Stimulated activated CD8-positive, alpha-beta memory T cell treated with anti-CD3 and anti-CD28 coated beads, Interleukin-2, amount 100 ng/mL, for 1 hour (primary cell): ENCODE measurements around the gene SOWAHC.
"Not testable (repeated sequence)": the region's sequence is repeated elsewhere in the genome, so short reads cannot be mapped to it uniquely, and the experiment has no call there.

Experiments
- DNase-seq, 2 donors: peaks; one replicate each; pipeline ENCODE4 v3.0.0-alpha.2; 2020; ENCODE audit warnings: low read depth in 2 of 2

The SOWAHC gene

GRCh38 chr2:109613922-109614714 lies at the start of gene SOWAHC, which contains the start of gene SEPTIN10:
Gene SOWAHC (plus strand): TSS chr2:109614364. CDS start chr2:109614490, 126 bp downstream.
Gene SEPTIN10 (minus strand): TSS chr2:109613966. CDS start chr2:109613827, 139 bp downstream.
- peak; percentile 41 to 59 for DNase-seq

- DNase-seq, result no peak
Measured at GRCh38 chr2:109575373-109575772, 38.8 kb upstream of the SOWAHC start.

GRCh38 chr2:109577630-109578029 lies 36.5 kb upstream of the SOWAHC start:
- DNase-seq, result not testable (repeated sequence)

- DNase-seq, result no peak
Measured at GRCh38 chr2:109582928-109583895, 31.0 kb upstream of the SOWAHC start.

- DNase-seq, result no peak
Measured at GRCh38 chr2:109586687-109587086, 27.5 kb upstream of the SOWAHC start.

GRCh38 chr2:109591206-109591605 lies 23.0 kb upstream of the SOWAHC start:
- no peak for DNase-seq

GRCh38 chr2:109592905-109593304 lies 21.3 kb upstream of the SOWAHC start:
- no peak for DNase-seq

- DNase-seq, result no peak
Measured at GRCh38 chr2:109594246-109594885, 19.8 kb upstream of the SOWAHC start.

GRCh38 chr2:109595644-109596043 lies 18.5 kb upstream of the SOWAHC start:
- no peak for DNase-seq

- DNase-seq, result no peak
Measured at GRCh38 chr2:109597283-109597682, 16.9 kb upstream of the SOWAHC start.

- no peak for DNase-seq
Measured at GRCh38 chr2:109601783-109602182, 12.4 kb upstream of the SOWAHC start.

GRCh38 chr2:109602617-109603188 lies 11.5 kb upstream of the SOWAHC start:
- DNase-seq, result no peak

- DNase-seq, result no peak
Measured at GRCh38 chr2:109604597-109604996, 9.6 kb upstream of the SOWAHC start.

GRCh38 chr2:109607766-109608165 lies 6.4 kb upstream of the SOWAHC start:
- no peak for DNase-seq

- no peak for DNase-seq
Measured at GRCh38 chr2:109609352-109610024, 4.7 kb upstream of the SOWAHC start.

GRCh38 chr2:109611467-109612095 lies 2.6 kb upstream of the SOWAHC start:
- no peak for DNase-seq

- no peak for DNase-seq
Measured at GRCh38 chr2:109613081-109613921, 863 bp upstream of the SOWAHC start.

GRCh38 chr2:109614715-109615636 lies 812 bp downstream of the SOWAHC start:
- no peak for DNase-seq
